ENCODE data around the gene YIPF5. TPM values are rescaled to one million over a fixed set of nuclear protein-coding genes. Genes with fewer than 3 reads are reported as not detected.

YIPF5 gene
- total RNA-seq, 3 donors from 2014 or later (not counting 1 experiment from before 2014, with no cell fraction given) = 19.8 to 26.0 (median 24.6) TPM

- no peaks in the 10 kb centered on the region for H3K9me3 Mint-ChIP-seq
These were observed 48.9 kb downstream of the YIPF5 start for GRCh38 chr5:144121577-144121976.

GRCh38 chr5:144120661-144121180 lies 49.7 kb downstream of the YIPF5 start:
- WGBS (ENCODE audit: insufficient coverage) = 80% methylated on average over 2 of the region's 2 CpGs
- Mint-ChIP-seq H3K9me3 (no peaks in the 10 kb centered on the region), H3K27ac (no peak overlapping the region), H3K36me3 (no peaks in the 10 kb centered on the region), H3K4me1 (no peaks in the 10 kb centered on the region), H3K27me3 (ENCODE audit: low read depth in 2 of 2) (peaks cover 25 to 52% of the 10 kb centered on the region in 2 donors), H3K4me3 (no peak overlapping the region)
- ATAC-seq (no peak), DNase-seq (no peak)
- H3K4me1 ChIP-seq (ENCODE audit: control insufficient read depth, insufficient read depth, low read length) = no peaks in the 10 kb centered on the region
- no peaks in the 10 kb centered on the region for H3K36me3 ChIP-seq (ENCODE audit: control insufficient read depth, insufficient read depth, low read length)
- H3K4me3 ChIP-seq (ENCODE audit: low read length) = no peak overlapping the region
- no peak for TF ChIP-seq CTCF (IDR thresholded peaks at IDR 0.05)
- no peaks in the 10 kb centered on the region for H3K9me3 ChIP-seq (ENCODE audit: control insufficient read depth, insufficient read depth, low read length)
- intact Hi-C loops (cut with micrococcal nuclease) = no loop called here
- H3K27me3 ChIP-seq (ENCODE audit: control insufficient read depth, insufficient read depth, low read length) = no peaks in the 10 kb centered on the region
- H3K27ac ChIP-seq (ENCODE audit: low read length) = no peak overlapping the region

More at GRCh38 chr5:144121577-144121976, 48.9 kb downstream of the YIPF5 start:
- Mint-ChIP-seq H3K4me3 (no peak overlapping the region), H3K27me3 (ENCODE audit: low read depth in 2 of 2) (peaks cover 25 to 52% of the 10 kb centered on the region in 2 donors), H3K4me1 (no peaks in the 10 kb centered on the region), H3K27ac (no peak overlapping the region), H3K36me3 (no peaks in the 10 kb centered on the region)
- Histone ChIP-seq H3K4me3 (ENCODE audit: low read length) (no peak overlapping the region), H3K9me3 (ENCODE audit: control insufficient read depth, insufficient read depth, low read length) (no peaks in the 10 kb centered on the region), H3K36me3 (ENCODE audit: control insufficient read depth, insufficient read depth, low read length) (no peaks in the 10 kb centered on the region), H3K27ac (ENCODE audit: low read length) (no peak overlapping the region), H3K4me1 (ENCODE audit: control insufficient read depth, insufficient read depth, low read length) (no peaks in the 10 kb centered on the region), H3K27me3 (ENCODE audit: control insufficient read depth, insufficient read depth, low read length) (no peaks in the 10 kb centered on the region)
- WGBS (ENCODE audit: insufficient coverage) = 100% methylated on average over 1 of the region's 1 CpG
- ATAC-seq (no peak), DNase-seq (no peak)
- intact Hi-C loops (cut with micrococcal nuclease) = no loop called here
- no peak for TF ChIP-seq CTCF (IDR thresholded peaks at IDR 0.05)

DNA sequence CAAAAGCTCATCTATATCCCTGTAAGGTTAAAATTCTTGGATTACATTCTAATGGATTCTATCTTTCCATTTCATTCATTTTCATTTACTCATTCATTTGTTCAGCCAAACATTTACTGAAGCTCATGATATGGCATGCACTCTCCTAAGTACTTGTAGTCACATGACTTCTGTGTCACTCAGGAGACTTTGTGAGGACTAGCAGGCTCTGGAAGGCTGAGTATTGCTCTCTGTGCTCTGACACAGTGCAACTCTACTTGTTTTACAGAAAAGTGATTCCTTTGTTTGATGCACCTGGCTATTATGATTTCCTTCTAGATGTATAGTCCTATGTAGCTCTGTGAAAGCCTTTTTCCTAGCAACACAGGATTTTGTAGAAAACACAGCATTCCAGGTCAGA lies 53.0 kb downstream of the YIPF5 start:
- Histone ChIP-seq H3K4me1 (ENCODE audit: control insufficient read depth, insufficient read depth, low read length) (no peaks in the 10 kb centered on the region), H3K9me3 (ENCODE audit: control insufficient read depth, insufficient read depth, low read length) (no peaks in the 10 kb centered on the region), H3K27ac (ENCODE audit: low read length) (no peak overlapping the region), H3K36me3 (ENCODE audit: control insufficient read depth, insufficient read depth, low read length) (no peaks in the 10 kb centered on the region), H3K4me3 (ENCODE audit: low read length) (no peak overlapping the region), H3K27me3 (ENCODE audit: control insufficient read depth, insufficient read depth, low read length) (no peaks in the 10 kb centered on the region)
- TF ChIP-seq CTCF (IDR thresholded peaks at IDR 0.05) = no peak
- intact Hi-C loops (cut with micrococcal nuclease) = no loop called here
- H3K36me3 Mint-ChIP-seq = no peaks in the 10 kb centered on the region
- no peaks in the 10 kb centered on the region for H3K9me3 Mint-ChIP-seq
- H3K4me1 Mint-ChIP-seq = no peaks in the 10 kb centered on the region
- DNase-seq = no peak
- ATAC-seq = no peak
- H3K4me3 Mint-ChIP-seq = no peak overlapping the region
- peaks cover 17 to 62% of the 10 kb centered on the region in 2 donors for H3K27me3 Mint-ChIP-seq (ENCODE audit: low read depth in 2 of 2)
- no peak overlapping the region for H3K27ac Mint-ChIP-seq

- Mint-ChIP-seq H3K9me3 (no peaks in the 10 kb centered on the region), H3K4me3 (no peak overlapping the region), H3K27ac (no peak overlapping the region), H3K4me1 (no peaks in the 10 kb centered on the region), H3K27me3 (ENCODE audit: low read depth in 2 of 2) (peaks cover 13 to 58% of the 10 kb centered on the region in 2 donors), H3K36me3 (no peaks in the 10 kb centered on the region)
- DNase-seq = no peak
- Histone ChIP-seq H3K36me3 (ENCODE audit: control insufficient read depth, insufficient read depth, low read length) (no peaks in the 10 kb centered on the region), H3K27ac (ENCODE audit: low read length) (no peak overlapping the region), H3K27me3 (ENCODE audit: control insufficient read depth, insufficient read depth, low read length) (peaks cover 3% of the 10 kb centered on the region), H3K4me1 (ENCODE audit: control insufficient read depth, insufficient read depth, low read length) (no peaks in the 10 kb centered on the region), H3K9me3 (ENCODE audit: control insufficient read depth, insufficient read depth, low read length) (no peaks in the 10 kb centered on the region), H3K4me3 (ENCODE audit: low read length) (no peak overlapping the region)
- WGBS (ENCODE audit: insufficient coverage) = no CpG with 5 or more reads among the region's 1 CpG
- TF ChIP-seq CTCF (IDR thresholded peaks at IDR 0.05) = no peak
- intact Hi-C loops (cut with micrococcal nuclease) = no loop called here
- no peak for ATAC-seq
These were observed 55.9 kb downstream of the YIPF5 start for GRCh38 chr5:144114571-144114970.
